ENCODE results near the gene IRF5.
A peak's percentile ranks its signal among the peaks of the same experiment; 100 is the strongest.

The IRF5 gene, protein sequence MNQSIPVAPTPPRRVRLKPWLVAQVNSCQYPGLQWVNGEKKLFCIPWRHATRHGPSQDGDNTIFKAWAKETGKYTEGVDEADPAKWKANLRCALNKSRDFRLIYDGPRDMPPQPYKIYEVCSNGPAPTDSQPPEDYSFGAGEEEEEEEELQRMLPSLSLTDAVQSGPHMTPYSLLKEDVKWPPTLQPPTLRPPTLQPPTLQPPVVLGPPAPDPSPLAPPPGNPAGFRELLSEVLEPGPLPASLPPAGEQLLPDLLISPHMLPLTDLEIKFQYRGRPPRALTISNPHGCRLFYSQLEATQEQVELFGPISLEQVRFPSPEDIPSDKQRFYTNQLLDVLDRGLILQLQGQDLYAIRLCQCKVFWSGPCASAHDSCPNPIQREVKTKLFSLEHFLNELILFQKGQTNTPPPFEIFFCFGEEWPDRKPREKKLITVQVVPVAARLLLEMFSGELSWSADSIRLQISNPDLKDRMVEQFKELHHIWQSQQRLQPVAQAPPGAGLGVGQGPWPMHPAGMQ

DNA sequence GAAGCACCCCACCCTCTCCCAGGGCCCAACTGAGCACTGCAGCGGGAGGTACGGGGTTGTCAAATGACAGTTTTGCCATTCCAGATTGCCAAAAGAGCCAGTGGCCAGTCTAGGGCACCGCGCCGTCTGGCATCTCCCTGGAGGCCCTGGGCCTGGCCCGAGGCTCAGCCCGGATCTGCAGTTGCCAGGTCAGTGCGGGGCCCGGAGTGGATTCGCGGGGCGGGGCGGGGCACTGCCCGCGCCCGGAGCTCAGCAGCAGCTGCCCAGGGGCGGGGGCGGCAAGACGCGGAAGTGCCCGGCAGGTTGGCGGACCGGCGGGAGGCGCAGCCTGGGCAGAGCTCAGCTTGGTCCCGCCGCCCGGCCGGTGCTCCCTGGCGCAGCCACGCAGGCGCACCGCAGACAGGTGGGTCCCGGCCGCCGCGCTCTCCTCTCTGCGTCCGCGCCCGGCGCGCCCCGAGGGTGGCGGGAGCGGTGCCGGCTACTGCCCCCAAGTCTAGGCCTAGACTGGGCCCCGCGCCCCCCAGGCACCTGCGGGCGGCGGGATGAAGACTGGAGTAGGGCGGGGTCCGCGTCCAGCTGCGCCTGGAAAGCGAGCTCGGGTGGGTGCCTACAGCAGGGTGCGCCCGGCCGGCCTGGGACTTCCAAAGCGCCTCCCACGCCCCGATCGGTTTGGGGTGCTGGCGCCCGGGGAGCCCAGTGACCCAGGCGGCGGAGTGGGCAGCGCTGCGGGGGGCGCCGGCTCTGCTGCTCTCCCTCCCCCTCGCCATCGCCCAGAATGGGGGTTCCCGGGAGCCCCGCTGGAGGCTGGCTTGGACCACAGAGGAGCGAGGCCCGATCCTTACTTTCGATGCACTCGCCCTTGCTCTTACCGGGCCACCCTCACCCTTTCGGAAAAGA, at the start of gene IRF5:
TSS of gene IRF5 (plus strand) at position 281 of the 897 bp plus-strand sequence. CDS start 4,155 bp downstream, outside the sequence.
- DNase-seq, result peak in 1 of 2 donors; percentile 53

- no peak for DNase-seq
These were observed 49.5 kb upstream of the IRF5 start for GRCh38 chr7:128888039-128888755.

DNA sequence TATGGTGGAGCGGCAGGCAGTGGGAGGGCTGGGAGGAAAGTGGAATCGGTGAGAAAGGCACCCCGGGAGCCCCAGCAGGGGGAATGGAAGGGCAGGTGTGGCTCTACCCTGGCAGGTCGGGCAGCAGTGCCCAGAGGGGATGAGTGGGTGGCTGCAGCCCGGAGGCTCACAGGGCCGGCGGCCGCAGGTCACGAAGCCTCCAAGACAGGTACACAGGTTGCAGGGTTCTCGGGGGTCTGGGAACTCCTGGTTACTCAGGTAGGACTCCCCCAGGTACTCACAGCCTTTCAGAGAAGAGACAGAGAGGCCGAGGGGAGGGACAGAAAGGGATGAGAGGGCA, 49.0 kb upstream of the IRF5 start:
- DNase-seq, result no peak

GRCh38 chr7:128889121-128889520, 48.6 kb upstream of the IRF5 start:
- DNase-seq, result no peak

DNA sequence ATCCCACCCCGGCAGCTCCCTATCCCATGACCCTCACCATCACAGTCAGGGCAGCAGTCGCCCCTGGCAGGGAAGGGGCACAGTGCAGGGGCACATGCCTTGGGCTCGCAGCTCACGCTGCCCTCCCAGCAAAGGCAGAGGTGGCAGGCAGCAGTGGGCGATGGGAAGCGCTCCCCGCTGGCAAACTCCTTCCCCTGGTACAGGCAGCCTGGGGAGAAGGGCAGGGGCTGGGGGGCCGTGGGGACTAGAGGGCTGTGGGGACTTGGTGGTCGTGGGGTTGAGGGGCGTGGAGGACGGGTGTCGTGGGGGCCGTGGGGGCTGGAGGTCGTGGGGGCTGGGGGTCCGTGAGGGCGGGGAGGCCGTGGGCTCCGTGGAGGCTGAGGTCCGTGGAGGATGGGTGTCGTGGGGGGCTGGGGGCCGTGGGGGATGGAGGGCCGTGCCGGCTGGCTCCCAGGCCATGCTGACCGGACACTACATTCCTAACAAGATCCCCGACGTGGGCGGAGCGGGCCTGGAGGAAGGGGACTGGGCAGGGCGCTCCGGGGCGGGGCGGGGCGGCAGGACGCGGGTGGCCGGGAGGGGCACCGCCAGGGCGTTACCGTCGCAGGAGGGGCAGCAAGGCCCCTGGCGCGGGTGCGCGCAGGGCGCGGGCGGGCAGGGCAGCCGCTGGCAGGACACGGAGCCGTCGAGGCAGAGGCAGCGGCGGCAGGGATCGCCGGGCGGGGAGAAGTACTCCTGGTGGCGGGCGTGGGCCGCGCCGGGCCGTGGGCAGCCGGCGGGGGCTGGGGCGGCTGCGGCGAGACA, 47.2 kb upstream of the IRF5 start:
- DNase-seq, result no peak

DNA sequence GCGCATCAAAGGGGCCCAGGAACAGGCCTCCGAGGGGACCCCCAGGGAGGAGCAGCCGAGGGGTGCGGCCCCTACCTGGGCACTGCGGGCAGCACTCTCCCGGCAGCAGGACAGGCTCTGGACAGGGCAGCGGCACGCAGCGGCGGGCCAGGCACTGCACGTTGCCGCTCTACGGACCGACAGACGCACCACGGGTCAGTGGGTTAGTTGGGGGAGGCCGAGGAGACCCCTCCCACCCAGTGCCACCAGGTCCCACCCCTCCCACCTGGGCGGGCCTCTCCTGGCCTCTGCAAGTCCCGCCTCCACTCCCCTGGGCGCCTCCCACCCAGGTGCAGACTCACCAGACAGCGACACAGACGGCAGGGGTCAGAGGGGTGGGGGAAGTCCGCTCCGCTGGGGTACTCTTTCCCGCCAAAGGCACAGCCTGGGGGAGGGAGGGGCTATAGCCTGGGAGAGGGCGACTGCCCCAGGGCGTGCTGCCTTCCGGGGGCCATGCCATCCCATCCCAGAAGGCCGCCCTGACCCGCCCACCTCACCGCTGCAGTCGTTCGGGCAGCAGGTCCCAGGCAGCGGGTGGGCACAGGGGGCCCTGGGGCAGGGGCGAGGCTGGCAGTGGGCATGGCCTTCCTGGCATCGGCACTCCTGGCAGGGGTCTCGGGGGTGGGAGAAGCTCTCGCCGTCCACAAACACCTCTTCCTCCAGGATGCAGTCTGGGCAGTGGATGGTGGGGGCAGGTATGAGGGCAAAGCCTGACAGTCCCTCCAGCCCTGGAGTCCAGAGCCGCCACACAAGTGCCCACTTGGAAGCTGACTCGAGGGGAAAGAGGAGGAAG, 46.4 kb upstream of the IRF5 start:
- DNase-seq, result peak in 1 of 2 donors; percentile 25

DNA sequence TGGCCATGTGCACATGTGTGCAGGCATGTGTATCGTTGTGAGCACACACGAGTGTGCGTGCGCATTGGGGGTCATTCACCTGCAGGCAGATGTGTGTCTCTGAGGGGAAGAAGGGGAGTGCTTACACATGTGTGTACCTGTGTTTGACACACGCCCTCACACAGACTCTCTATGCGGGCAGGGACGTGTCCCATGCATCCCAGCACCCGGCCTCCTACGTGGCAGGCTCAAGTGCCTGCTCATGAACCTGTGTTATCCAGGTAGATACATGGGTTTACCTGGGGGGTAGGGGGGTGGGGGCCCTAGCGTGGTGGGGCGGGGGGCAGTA, 45.8 kb upstream of the IRF5 start:
- DNase-seq, result no peak

DNA sequence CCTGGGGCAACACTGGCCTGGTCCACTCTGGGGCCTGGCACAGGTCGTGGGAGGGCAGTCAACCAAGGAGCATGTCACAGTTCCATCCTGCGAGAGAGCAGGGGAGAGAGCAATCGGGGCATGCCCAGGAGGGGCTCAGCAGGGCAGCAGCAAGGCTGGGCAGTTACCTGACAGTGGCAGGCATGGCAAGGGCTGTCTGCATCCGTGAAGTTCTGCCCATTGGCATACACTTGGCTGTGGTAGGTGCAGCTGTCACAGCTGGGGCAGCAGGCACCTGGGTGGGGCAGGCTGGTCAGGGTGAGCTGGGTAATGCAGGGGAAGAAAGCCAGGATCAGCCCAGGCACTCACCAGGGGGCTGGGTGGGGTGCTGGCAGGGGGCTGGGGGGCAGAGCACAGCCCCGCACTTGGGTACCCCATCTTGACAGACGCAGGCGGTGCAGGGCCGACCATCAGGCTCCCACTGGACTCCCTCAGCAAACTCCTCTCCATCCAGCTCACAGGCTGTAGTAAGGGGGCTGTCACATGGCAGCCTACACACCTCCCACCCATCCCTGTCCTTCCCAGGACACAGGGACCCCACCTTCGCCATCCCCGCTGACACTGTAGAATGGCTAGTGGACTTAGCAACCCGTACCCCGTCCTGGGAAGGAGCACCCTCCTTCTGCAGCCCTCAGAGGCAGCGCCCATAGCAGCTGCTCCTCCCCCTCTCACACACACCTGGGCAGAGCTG, 45.0 kb upstream of the IRF5 start:
- no peak for DNase-seq

DNA sequence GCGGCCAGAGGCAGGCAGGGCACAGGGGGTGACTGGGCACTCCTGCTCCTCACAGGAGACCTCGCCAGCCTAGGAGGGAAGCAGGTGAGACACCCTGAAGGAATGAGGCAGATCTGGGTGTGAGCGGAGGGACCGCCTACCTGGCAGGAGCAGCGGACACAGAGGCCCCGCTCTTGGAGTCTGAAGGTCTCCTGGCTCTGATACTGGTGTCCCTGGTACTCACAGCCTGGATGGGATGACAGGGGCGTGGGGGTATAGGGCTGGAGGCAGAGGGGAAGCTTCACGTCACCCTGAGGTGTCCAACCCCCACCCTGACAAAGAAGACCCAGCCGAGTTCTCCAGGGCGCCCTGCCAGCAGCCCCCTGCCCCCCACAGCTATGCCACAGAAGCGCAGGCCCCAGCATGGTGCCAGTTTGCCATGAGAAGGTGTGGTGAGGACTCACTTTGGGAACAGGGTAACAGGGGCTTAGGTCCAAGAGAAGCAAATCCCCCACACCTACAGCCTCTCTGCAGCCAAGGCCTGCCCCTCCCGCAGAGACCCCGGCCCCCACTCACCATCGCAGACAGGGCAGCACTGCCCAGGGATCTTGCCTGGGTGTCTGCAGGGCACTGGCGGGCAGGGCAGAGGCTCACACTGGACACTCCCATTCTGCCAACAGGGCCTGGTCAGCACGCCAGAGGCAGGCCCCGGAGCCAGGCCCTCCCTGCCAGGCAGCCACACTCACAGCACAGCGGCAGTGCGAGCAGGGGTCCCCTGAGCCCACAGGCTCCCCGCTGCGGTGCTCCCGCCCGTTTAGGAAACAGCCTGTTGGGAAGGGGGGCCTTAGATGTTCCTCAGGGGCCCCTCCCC, 44.3 kb upstream of the IRF5 start:
- no peak for DNase-seq

DNA sequence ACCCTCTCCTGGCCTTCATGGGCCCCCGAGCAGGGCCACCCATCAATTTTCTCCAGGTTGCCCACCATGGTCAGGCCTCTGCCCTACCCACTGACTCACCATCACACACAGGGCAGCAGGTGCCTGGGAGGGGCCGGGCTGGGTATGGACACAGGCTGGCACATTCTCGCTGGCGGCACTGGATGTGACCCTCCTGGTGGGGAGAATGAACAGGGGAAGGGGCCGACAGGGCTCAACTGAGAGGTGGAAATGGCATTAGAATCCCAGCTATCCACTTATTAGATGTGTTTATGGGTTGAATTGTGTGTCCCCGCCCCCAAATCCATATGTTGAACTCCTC, 43.7 kb upstream of the IRF5 start:
- no peak for DNase-seq

DNA sequence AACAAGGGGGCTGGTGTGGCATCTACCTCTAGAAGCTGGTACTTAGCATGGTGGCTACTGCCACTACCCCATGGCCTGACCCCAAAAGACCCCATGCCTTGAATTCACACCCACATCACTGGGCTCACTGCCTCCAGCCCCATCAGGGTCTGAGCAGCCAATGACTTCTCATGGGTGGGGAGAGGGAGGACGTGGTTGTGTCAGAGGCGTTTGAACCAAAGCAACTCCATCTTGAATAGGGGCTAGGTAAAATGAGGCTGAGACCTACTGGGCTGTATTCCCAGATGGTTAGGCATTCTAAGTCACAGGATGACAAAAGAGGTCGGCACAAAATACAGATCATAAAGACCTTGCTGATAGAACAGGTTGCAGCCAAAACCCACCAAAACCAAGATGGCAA, 42.4 kb upstream of the IRF5 start:
- no peak for DNase-seq

DNA sequence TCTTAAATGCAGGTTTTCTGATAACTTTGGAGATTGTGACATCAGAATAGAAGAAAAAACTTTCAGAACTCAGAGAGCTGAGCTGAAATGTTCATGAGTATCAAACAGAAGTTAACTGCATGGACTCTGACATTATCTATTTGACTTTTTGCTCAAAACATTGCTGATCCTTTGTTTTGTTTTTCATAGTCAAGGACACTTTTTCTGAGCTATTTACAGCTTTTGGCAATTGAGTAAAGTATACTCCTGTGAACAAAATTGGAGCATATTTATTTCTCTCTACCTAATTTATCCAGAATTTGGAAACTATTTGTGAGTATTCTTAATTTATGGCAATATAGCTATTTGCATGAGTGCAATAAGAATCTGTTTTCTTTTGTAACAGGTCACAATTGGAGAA, 38.3 kb upstream of the IRF5 start:
- DNase-seq, result no peak

DNA sequence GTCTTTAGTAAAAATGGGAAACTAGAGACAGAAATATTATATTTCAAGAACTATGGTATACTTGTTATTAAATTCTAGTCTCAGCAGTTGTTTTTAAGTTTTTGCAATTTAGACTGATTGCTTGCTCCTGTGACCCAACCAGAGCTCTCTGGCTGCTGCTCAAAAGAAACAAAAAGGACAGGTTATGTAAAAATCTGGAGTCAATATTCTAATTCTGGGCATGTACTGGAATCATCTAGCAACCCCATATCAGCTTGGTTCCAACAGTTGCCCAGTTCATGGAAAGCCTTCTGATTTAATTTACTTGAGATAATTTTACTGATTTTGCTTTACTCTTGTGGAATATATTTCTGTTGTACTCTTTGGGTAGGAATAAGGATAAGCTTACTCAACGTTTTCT, 37.5 kb upstream of the IRF5 start:
- no peak for DNase-seq

GRCh38 chr7:128902761-128903585, 34.8 kb upstream of the IRF5 start:
- no peak for DNase-seq

GRCh38 chr7:128903621-128904361, 33.9 kb upstream of the IRF5 start:
- no peak for DNase-seq

- DNase-seq, result peak; percentile 34 to 73
These were observed 33.1 kb upstream of the IRF5 start for GRCh38 chr7:128904381-128905197.
